K562 (cell line): ENCODE data around the gene FANCC. TPM values are rescaled to one million over a fixed set of nuclear protein-coding genes. Genes with fewer than 3 reads are reported as not detected.

Experiments used
- ATAC-seq: fragments of 200-7000 bp; cut with Tn5 transposase; 3 replicates; pipeline ENCODE4 v1.9.1; 2020; ENCODE audit warnings: moderate library complexity
- BruUV-seq: library from RNA; stranded (reverse); fragments of 400-500 nt; replicated peaks from 2 replicates; lab custom pipeline; 2021; lab: Mats Ljungman, UMichigan
- CTCF ChIA-PET: fragments of 300-600 bp; formaldehyde crosslinking; extraction: SDS; loops from one replicate; lab custom pipeline; 2021; ENCODE audit warnings: low intra/inter-chr PET ratio; lab: Yijun Ruan, JAX
- POLR2A ChIA-PET: fragments of 300-600, 350-650 bp; sonication (Branson Sonifier 250); formaldehyde crosslinking; extraction: SDS; loops from one replicate; lab custom pipeline; 2021; ENCODE audit warnings: antibody characterized with exemption, inconsistent platforms; lab: Yijun Ruan, JAX
- DNase-seq, 4 experiments: peaks; one replicate each; pipeline versions ENCODE4 v3.0.0 to v3.0.0-alpha.2; 2011 to 2018; ENCODE audit warnings: low spot score in 3 of 4, mixed read lengths in 3 of 4; ENCODE audit errors: extremely low read depth in 1 of 4
- FAIRE-seq: peaks from 2 replicates; lab custom pipeline; 2011; peaks lifted over from hg19 to GRCh38; lab: Jason Lieb, UNC
- H2AFZ ChIP-seq: 2 replicates; pipeline ENCODE4 v1.6.0; 2011; ENCODE audit warnings: low read depth, low read length, control low read depth, inconsistent platforms
- H3K27ac ChIP-seq: fragments of 200-600 bp; 3 replicates; pipeline ENCODE4 v1.8.0; 2011; ENCODE audit warnings: low read depth, mild to moderate bottlenecking, control low read depth, inconsistent platforms, low read length, moderate library complexity, mixed read lengths; ENCODE audit errors: extremely low read depth
- H3K27me3 ChIP-seq, 2 experiments: fragments of 300-600 bp in 1 of 2; 2 replicates in 1 of 2; 3 replicates in 1 of 2; pipeline versions ENCODE4 v1.6.0 to v1.8.0; 2011; ENCODE audit warnings: inconsistent platforms in 2 of 2, low read length in 2 of 2, mild to moderate bottlenecking in 1 of 2, mixed read lengths in 1 of 2, moderate library complexity in 1 of 2; ENCODE audit not compliant: control insufficient read depth in 2 of 2, insufficient read depth in 2 of 2
- H3K36me3 ChIP-seq: fragments of 300-600 bp; 3 replicates; pipeline ENCODE4 v1.8.0; 2011; ENCODE audit warnings: mild to moderate bottlenecking, low read length, inconsistent platforms; ENCODE audit not compliant: control insufficient read depth, insufficient read depth
- H3K4me1 ChIP-seq, 2 experiments: fragments of 200-600 bp in 1 of 2; replicated peaks in 1 of 2; 2 replicates in 1 of 2; 3 replicates in 1 of 2; pipeline versions ENCODE4 v1.5.1 to v1.8.0; 2011; ENCODE audit warnings: inconsistent platforms in 2 of 2, low read length in 2 of 2, mild to moderate bottlenecking in 1 of 2, mixed read lengths in 1 of 2, moderate library complexity in 1 of 2; ENCODE audit not compliant: control insufficient read depth in 2 of 2, insufficient read depth in 2 of 2
- H3K4me2 ChIP-seq: 2 replicates; pipeline ENCODE4 v1.6.1; 2011; ENCODE audit warnings: low read length, control low read depth, inconsistent platforms, mixed read lengths; ENCODE audit not compliant: insufficient read depth
- H3K4me3 ChIP-seq: fragments of 200-600 bp; sonication (generic), shearing (Covaris generic); 2 replicates; pipeline ENCODE4 v1.5.1; 2016; ENCODE audit warnings: control low read depth, inconsistent platforms
- H3K79me2 ChIP-seq: fragments of 200-600 bp; 3 replicates; pipeline ENCODE4 v1.8.0; 2011; ENCODE audit warnings: low read length, inconsistent platforms; ENCODE audit not compliant: control insufficient read depth, insufficient read depth
- H3K9ac ChIP-seq, 2 experiments: 2 replicates each; pipeline versions ENCODE4 v1.6.0 to v1.6.1; 2011; ENCODE audit warnings: low read depth in 2 of 2, low read length in 2 of 2, control low read depth in 1 of 2, inconsistent platforms in 1 of 2, mild to moderate bottlenecking in 1 of 2, mixed read lengths in 1 of 2; ENCODE audit not compliant: insufficient read depth in 1 of 2
- H3K9me1 ChIP-seq: one replicate; pipeline ENCODE4 v1.6.0; 2011; ENCODE audit warnings: inconsistent platforms, mild to moderate bottlenecking, low read length, moderate library complexity; ENCODE audit not compliant: control insufficient read depth, insufficient read depth
- H3K9me3 ChIP-seq: replicated peaks from 2 replicates; pipeline ENCODE4 v1.5.1; 2011; ENCODE audit warnings: low read depth, low read length, inconsistent platforms; ENCODE audit not compliant: control insufficient read depth, insufficient read depth
- H4K20me1 ChIP-seq: replicated peaks from 2 replicates; pipeline ENCODE4 v1.6.1; 2011; ENCODE audit warnings: low read length, inconsistent platforms, mixed read lengths; ENCODE audit not compliant: control insufficient read depth, insufficient read depth
- CEBPB ChIP-seq: fragments of 450-650 bp; IDR thresholded peaks from 2 replicates; pipeline ENCODE4 v1.6.1; 2016; ENCODE audit warnings: missing genetic modification characterization, missing compliant biosample characterization
- DNMT1 ChIP-seq: fragments of 450-650 bp; IDR thresholded peaks from 2 replicates; pipeline ENCODE4 v1.6.1; 2016; ENCODE audit warnings: antibody characterized with exemption, mild to moderate bottlenecking
- ELF2 ChIP-seq: fragments of 250-450 bp; sonication (Bioruptor Pico); IDR thresholded peaks from 2 replicates; pipeline ENCODE4 v1.5.0; 2021; ENCODE audit warnings: mild to moderate bottlenecking
- HNRNPUL1 ChIP-seq: fragments of 200-400 bp; formaldehyde crosslinking; IDR thresholded peaks from 2 replicates; pipeline ENCODE4 v1.6.1; 2017; ENCODE audit warnings: low read length
- LARP7 ChIP-seq: fragments of 450-650 bp; IDR thresholded peaks from 2 replicates; pipeline ENCODE4 v1.6.1; 2016
- MEIS2 ChIP-seq: fragments of 450-650 bp; IDR thresholded peaks from 2 replicates; pipeline ENCODE4 v1.6.1; 2014; ENCODE audit warnings: mild to moderate bottlenecking; ENCODE audit not compliant: partially characterized antibody
- NFYB ChIP-seq: IDR thresholded peaks from 2 replicates; pipeline ENCODE4 v1.6.1; 2011; ENCODE audit warnings: mild to moderate bottlenecking, moderate library complexity; ENCODE audit not compliant: insufficient read length; ENCODE audit errors: extremely low read depth
- RBM22 ChIP-seq: fragments of 200-400 bp; formaldehyde crosslinking; IDR thresholded peaks from 2 replicates; pipeline ENCODE4 v1.6.1; 2018; ENCODE audit warnings: low read length, low read depth; ENCODE audit not compliant: poor library complexity, severe bottlenecking
- SUPT5H ChIP-seq: fragments of 450-650 bp; IDR thresholded peaks from 2 replicates; pipeline ENCODE4 v1.6.1; 2016
- TAL1 ChIP-seq: fragments of 450-650 bp; IDR thresholded peaks from 2 replicates; pipeline ENCODE4 v1.6.1; 2016; ENCODE audit warnings: mild to moderate bottlenecking
- TRIM24 ChIP-seq, 2 experiments: fragments of 450-650 bp; IDR thresholded peaks; 2 replicates each; pipeline ENCODE4 v1.6.1; 2016
- ZNF57 ChIP-seq: fragments of 450-650 bp; formaldehyde crosslinking; IDR thresholded peaks from 2 replicates; pipeline ENCODE4 v1.4.0; 2020; ENCODE audit warnings: mild to moderate bottlenecking, moderate library complexity
- WGBS: fragments of 100-300 bp; shearing (Covaris generic); methylation state at CpG from one replicate; pipeline ENCODE4 v1.1.6; 2016; ENCODE audit warnings: low coverage, mixed read lengths; ENCODE audit not compliant: insufficient coverage; ENCODE audit errors: missing lambda C conversion rate; 5-methylcytosine and 5-hydroxymethylcytosine counted together
- in situ Hi-C: fragments of 300-500 bp; cut with MboI; formaldehyde crosslinking; loops from 4 replicates; pipeline ENCODE4 v1.15.0; 2018; ENCODE audit warnings: inconsistent platforms, mixed read lengths
- intact Hi-C: fragments of 100-400 bp; cut with micrococcal nuclease; formaldehyde crosslinking; loops from 2 replicates; pipeline ENCODE4 v1.14.2; 2022
- polyA plus RNA-seq, 8 experiments: library from polyadenylated mRNA; depleted of rRNA in 4 of 8; stranded (reverse) in 5 of 8; unstranded in 3 of 8; fragments of >200 nt; fragmentation: Nextera tagmentation in 2 of 8; fragmentation: Illumina TruSeq in 1 of 8; extraction: Ambion mirVana in 2 of 8; extraction: Trizol in 1 of 8; gene quantifications; 2 replicates each; pipeline versions ENCODE4 v1.2.1 to v1.2.3, GENCODE V29; 2011 to 2014; ENCODE audit warnings: inconsistent platforms in 1 of 8, missing spikeins in 1 of 8
- total RNA-seq, 7 experiments: library from RNA; depleted of rRNA in 6 of 7; stranded (reverse); fragments of >200 nt in 6 of 7; fragmentation: Illumina TruSeq in 2 of 7; extraction: Trizol in 2 of 7; gene quantifications; 2 replicates each; pipeline versions ENCODE4 v1.2.1 to v1.2.3, GENCODE V29; 2011 to 2021; ENCODE audit warnings: low replicate concordance in 1 of 7
- TF ChIP-seq, protein P1 (sequence below): sonication (generic); formaldehyde crosslinking; IDR thresholded peaks from 2 replicates; pipeline ENCODE4 v1.8.0; 2023; ENCODE audit warnings: mild to moderate bottlenecking, missing genetic modification reagents
- TF ChIP-seq, protein P2 (sequence below): fragments of 250-450 bp; sonication (Bioruptor Pico); IDR thresholded peaks from 2 replicates; pipeline ENCODE4 v1.8.0; 2021; ENCODE audit warnings: moderate library complexity, mild to moderate bottlenecking, inconsistent platforms
- TF ChIP-seq, protein P3 (sequence below), 2 experiments: fragments of 450-650 bp in 1 of 2; IDR thresholded peaks; 2 replicates each; pipeline ENCODE4 v1.6.1; 2011 to 2017; ENCODE audit warnings: low read depth in 2 of 2, antibody characterized with exemption in 1 of 2, borderline replicate concordance in 1 of 2, low read length in 1 of 2, mild to moderate bottlenecking in 1 of 2, mixed read lengths in 1 of 2; ENCODE audit not compliant: control insufficient read depth in 1 of 2

FANCC gene
- total and polyA plus RNA-seq, 9 of the 15 experiments (the other 6 are each of a cell fraction or from before 2014, with no cell fraction given): 4.6 to 18.4 (median 14.2) TPM

DNA sequence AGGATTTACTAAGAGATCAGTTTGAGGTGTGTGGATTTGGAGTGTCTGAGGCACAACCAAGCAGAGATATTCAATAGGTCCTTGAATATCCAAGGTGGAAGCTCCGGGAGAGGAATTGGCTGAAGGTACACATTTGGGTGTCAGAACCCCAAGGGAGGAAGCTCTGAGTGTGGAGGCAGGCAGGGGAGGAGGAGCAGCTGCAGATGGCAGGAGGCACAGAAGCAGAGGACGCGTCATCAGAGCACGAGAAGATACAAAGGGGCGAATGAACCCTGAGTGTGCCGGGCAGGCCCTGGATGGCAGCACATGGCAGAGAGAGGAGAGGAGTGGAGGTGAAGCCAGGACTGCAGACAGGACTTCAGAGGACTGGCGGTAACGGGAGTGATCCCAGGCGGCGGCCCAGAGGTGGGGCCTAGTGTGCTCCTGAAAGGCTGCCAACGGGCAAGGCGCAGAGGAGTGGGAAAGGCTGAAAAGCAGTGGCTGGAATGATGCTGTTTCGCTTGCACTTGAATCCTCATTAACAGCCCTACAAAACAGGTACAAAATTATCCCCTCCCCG is 179.8 kb downstream of the FANCC start:
- CTCF ChIA-PET: no interaction called here
- H3K4me2 ChIP-seq: no peak overlapping the region
- POLR2A ChIA-PET: interaction anchor here (0.6 to 1.4 kb wide), 2 partner anchors 9 to 469 kb away, joined by 3 to 4 read pairs; no protein-coding TSS in a partner anchor
- no peaks in the 10 kb centered on the region for H3K9me3 ChIP-seq
- no peak overlapping the region for H3K9ac ChIP-seq
- 88% methylated on average over 14 of the region's 14 CpGs for WGBS
- no peak for FAIRE-seq
- DNase-seq: no peak
- H4K20me1 ChIP-seq: no peaks in the 10 kb centered on the region
- H3K9me1 ChIP-seq: no peaks in the 10 kb centered on the region
- H3K36me3 ChIP-seq: no peaks in the 10 kb centered on the region
- H2AFZ ChIP-seq: no peak overlapping the region
- no peak overlapping the region for H3K4me3 ChIP-seq
- no peaks in the 10 kb centered on the region for H3K27me3 ChIP-seq
- no peak for ATAC-seq
- in situ Hi-C loops (no loop called here), intact Hi-C loops (no loop called here)
- H3K27ac ChIP-seq: no peak overlapping the region
- BruUV-seq: no TSS peak
- H3K4me1 ChIP-seq: no peaks in the 10 kb centered on the region
- no peaks in the 10 kb centered on the region for H3K79me2 ChIP-seq
- TF ChIP-seq RBM22 (no peak), LARP7 (no peak), NFYB (no peak), TRIM24 (IDR thresholded peaks at IDR 0.05) (no peak), MEIS2 (no peak), ZNF57 (CRISPR knock-in tag) (no peak), ELF2 (no peak), CEBPB (tag) (no peak), DNMT1 (no peak), TAL1 (no peak), SUPT5H (no peak), HNRNPUL1 (no peak)
- TF ChIP-seq, protein P1, sequence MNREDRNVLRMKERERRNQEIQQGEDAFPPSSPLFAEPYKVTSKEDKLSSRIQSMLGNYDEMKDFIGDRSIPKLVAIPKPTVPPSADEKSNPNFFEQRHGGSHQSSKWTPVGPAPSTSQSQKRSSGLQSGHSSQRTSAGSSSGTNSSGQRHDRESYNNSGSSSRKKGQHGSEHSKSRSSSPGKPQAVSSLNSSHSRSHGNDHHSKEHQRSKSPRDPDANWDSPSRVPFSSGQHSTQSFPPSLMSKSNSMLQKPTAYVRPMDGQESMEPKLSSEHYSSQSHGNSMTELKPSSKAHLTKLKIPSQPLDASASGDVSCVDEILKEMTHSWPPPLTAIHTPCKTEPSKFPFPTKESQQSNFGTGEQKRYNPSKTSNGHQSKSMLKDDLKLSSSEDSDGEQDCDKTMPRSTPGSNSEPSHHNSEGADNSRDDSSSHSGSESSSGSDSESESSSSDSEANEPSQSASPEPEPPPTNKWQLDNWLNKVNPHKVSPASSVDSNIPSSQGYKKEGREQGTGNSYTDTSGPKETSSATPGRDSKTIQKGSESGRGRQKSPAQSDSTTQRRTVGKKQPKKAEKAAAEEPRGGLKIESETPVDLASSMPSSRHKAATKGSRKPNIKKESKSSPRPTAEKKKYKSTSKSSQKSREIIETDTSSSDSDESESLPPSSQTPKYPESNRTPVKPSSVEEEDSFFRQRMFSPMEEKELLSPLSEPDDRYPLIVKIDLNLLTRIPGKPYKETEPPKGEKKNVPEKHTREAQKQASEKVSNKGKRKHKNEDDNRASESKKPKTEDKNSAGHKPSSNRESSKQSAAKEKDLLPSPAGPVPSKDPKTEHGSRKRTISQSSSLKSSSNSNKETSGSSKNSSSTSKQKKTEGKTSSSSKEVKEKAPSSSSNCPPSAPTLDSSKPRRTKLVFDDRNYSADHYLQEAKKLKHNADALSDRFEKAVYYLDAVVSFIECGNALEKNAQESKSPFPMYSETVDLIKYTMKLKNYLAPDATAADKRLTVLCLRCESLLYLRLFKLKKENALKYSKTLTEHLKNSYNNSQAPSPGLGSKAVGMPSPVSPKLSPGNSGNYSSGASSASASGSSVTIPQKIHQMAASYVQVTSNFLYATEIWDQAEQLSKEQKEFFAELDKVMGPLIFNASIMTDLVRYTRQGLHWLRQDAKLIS (CRISPR knock-in tag): no peak
- TF ChIP-seq, protein P2, sequence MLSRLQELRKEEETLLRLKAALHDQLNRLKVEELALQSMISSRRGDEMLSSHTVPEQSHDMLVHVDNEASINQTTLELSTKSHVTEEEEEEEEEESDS: no peak
- TF ChIP-seq, protein P3, sequence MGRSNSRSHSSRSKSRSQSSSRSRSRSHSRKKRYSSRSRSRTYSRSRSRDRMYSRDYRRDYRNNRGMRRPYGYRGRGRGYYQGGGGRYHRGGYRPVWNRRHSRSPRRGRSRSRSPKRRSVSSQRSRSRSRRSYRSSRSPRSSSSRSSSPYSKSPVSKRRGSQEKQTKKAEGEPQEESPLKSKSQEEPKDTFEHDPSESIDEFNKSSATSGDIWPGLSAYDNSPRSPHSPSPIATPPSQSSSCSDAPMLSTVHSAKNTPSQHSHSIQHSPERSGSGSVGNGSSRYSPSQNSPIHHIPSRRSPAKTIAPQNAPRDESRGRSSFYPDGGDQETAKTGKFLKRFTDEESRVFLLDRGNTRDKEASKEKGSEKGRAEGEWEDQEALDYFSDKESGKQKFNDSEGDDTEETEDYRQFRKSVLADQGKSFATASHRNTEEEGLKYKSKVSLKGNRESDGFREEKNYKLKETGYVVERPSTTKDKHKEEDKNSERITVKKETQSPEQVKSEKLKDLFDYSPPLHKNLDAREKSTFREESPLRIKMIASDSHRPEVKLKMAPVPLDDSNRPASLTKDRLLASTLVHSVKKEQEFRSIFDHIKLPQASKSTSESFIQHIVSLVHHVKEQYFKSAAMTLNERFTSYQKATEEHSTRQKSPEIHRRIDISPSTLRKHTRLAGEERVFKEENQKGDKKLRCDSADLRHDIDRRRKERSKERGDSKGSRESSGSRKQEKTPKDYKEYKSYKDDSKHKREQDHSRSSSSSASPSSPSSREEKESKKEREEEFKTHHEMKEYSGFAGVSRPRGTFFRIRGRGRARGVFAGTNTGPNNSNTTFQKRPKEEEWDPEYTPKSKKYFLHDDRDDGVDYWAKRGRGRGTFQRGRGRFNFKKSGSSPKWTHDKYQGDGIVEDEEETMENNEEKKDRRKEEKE (IDR thresholded peaks at IDR 0.05; ENCODE audit: borderline replicate concordance in 1 of 2, control insufficient read depth in 1 of 2, low read depth in 2 of 2, low read length in 1 of 2): no peak
